GM23248 (cell line): ENCODE data around the gene MRPL49.

Experiments
- EZH2 ChIP-seq: fragments of 200-600 bp; sonication (generic); IDR thresholded peaks from 2 replicates; pipeline ENCODE4 v1.6.1; 2018; ENCODE audit warnings: antibody characterized with exemption, mild to moderate bottlenecking; ENCODE audit not compliant: insufficient read depth, poor library complexity, severe bottlenecking
- EZH2phosphoT487 ChIP-seq: fragments of 200-600 bp; sonication (generic); IDR thresholded peaks from 2 replicates; pipeline ENCODE4 v1.6.1; 2018; ENCODE audit warnings: antibody characterized with exemption, moderate library complexity, mild to moderate bottlenecking, low read depth; ENCODE audit not compliant: insufficient read depth

DNA sequence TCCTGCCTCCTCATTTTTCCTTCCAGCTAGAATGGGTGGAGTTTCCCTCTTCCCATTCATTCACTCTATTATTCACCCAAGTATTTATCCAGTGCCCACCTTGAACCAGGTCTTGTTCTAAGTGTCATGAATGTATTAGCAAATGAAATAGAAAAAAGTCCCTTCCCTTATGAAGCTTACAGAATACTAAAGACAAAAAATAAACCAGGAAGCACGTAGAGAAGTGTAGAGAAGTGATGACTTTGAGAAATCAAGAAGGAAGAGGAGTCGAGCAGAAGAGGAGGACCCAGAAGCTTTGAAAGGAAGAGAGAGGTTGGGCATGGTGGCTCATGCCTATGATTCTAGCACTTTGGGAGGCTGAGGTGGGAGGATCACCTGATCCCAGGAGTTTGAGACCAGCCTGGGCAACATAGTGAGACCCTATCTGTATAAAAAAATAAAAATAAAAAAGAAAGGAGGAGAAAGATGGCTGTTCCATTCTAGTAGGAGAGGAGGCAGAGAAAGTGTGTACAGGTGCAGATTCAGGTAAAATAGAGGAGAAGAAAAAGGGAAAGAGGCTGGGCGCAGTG is 29.3 kb downstream of the MRPL49 start:
- TF ChIP-seq EZH2 (no peak), EZH2phosphoT487 (no peak)
